Peyer's patch (tissue), 4 donors: ENCODE data around the gene CEP350. TPM values are rescaled to one million over a fixed set of nuclear protein-coding genes. Genes with fewer than 3 reads are reported as not detected.

Source experiments
- DNase-seq, 3 donors: peaks; one replicate each; pipeline ENCODE4 v3.0.0-alpha.2; 2017 to 2019
- H3K27ac ChIP-seq, 4 donors: fragments of 200-600 bp; sonication (generic); one replicate each; pipeline ENCODE4 v1.5.1; 2016 to 2019
- H3K27me3 ChIP-seq, 2 donors: fragments of 200-600 bp; sonication (generic); one replicate each; pipeline ENCODE4 v1.5.1; 2019
- H3K36me3 ChIP-seq, 3 donors: fragments of 200-600 bp; sonication (generic); one replicate each; pipeline ENCODE4 v1.5.1; 2016 to 2019
- H3K4me1 ChIP-seq, 4 donors: fragments of 200-600 bp; sonication (generic); one replicate each; pipeline ENCODE4 v1.5.1; 2016 to 2019
- H3K4me3 ChIP-seq, 4 donors: fragments of 200-600 bp; sonication (generic); 1 replicate in 3 of 4; 2 replicates in 1 of 4; pipeline ENCODE4 v1.5.1; 2016 to 2019; ENCODE audit warnings: mild to moderate bottlenecking in 1 of 4
- H3K9me3 ChIP-seq, 4 donors: fragments of 200-600 bp; sonication (generic); one replicate each; pipeline ENCODE4 v1.5.1; 2016 to 2019; ENCODE audit warnings: mild to moderate bottlenecking in 1 of 4
- CTCF ChIP-seq, 6 experiments: fragments of 450-650 bp in 4 of 6; fragments of 200-600 bp in 2 of 6; sonication (generic) in 1 of 6; IDR thresholded peaks; one replicate each; pipeline ENCODE4 v1.5.1; 2017 to 2019; ENCODE audit warnings: antibody characterized with exemption in 6 of 6, mild to moderate bottlenecking in 3 of 6, moderate library complexity in 1 of 6
- POLR2A ChIP-seq, 2 donors: fragments of 450-650 bp; IDR thresholded peaks; one replicate each; pipeline ENCODE4 v1.5.1; 2017; ENCODE audit warnings: antibody characterized with exemption in 2 of 2, mild to moderate bottlenecking in 2 of 2, moderate library complexity in 2 of 2
- total RNA-seq, 4 donors: library from RNA; depleted of rRNA; stranded (reverse); fragments of >200 nt; gene quantifications; one replicate each; pipeline ENCODE4 v1.1.0, GENCODE V29; 2016

The CEP350 gene
- total RNA-seq, 4 donors from 2014 or later: 86.0 to 196 (median 87.8) TPM

GRCh38 chr1:180153032-180153431 lies 198.4 kb downstream of the CEP350 start:
- DNase-seq: no peak
- Histone ChIP-seq H3K9me3 (no peaks in the 10 kb centered on the region), H3K36me3 (no peaks in the 10 kb centered on the region), H3K27me3 (no peaks in the 10 kb centered on the region), H3K27ac (no peak overlapping the region), H3K4me3 (no peak overlapping the region), H3K4me1 (peaks cover 0 to 26% (median 3%) of the 10 kb centered on the region in 4 donors)
- TF ChIP-seq POLR2A (IDR thresholded peaks at IDR 0.05): no peak
- TF ChIP-seq CTCF (IDR thresholded peaks at IDR 0.05): no peak

- Histone ChIP-seq H3K4me1 (peaks cover 0 to 33% (median 3%) of the 10 kb centered on the region in 4 donors), H3K36me3 (no peaks in the 10 kb centered on the region), H3K27ac (peak overlapping the region; percentile 70 to 92 (median 87)), H3K9me3 (no peaks in the 10 kb centered on the region), H3K27me3 (no peaks in the 10 kb centered on the region), H3K4me3 (peak overlapping the region; percentile 84 to 98 (median 92))
- no peak for DNase-seq
- peak in 1 of 2 donors; percentile 23 for TF ChIP-seq POLR2A (IDR thresholded peaks at IDR 0.05)
- TF ChIP-seq CTCF (IDR thresholded peaks at IDR 0.05): no peak
Measured at GRCh38 chr1:180154003-180154324, 199.4 kb downstream of the CEP350 start.

- Histone ChIP-seq H3K4me1 (peaks cover 0 to 35% (median 3%) of the 10 kb centered on the region in 4 donors), H3K27ac (peak within 1 kb of the TSS; percentile 70 to 92 (median 87)), H3K4me3 (peak within 1 kb of the TSS; percentile 84 to 98 (median 92)), H3K36me3 (no peaks in the 10 kb centered on the region), H3K9me3 (no peaks in the 10 kb centered on the region), H3K27me3 (no peaks in the 10 kb centered on the region)
- peak; percentile 89 to 96 (median 95) for DNase-seq
- TF ChIP-seq CTCF (IDR thresholded peaks at IDR 0.05): peak in 5 of 6 experiments; percentile 11 to 39 (median 35)
- peak; percentile 83 to 91 for TF ChIP-seq POLR2A (IDR thresholded peaks at IDR 0.05)
Measured at GRCh38 chr1:180154325-180155181, 199.9 kb downstream of the CEP350 start, which contains the start of gene QSOX1. QSOX1 (plus strand) TSS chr1:180154869; CDS start chr1:180154908, 39 bp downstream.

- peaks cover 0 to 35% (median 3%) of the 10 kb centered on the region in 4 donors for H3K4me1 ChIP-seq
- DNase-seq: peak; percentile 20 to 58 (median 47)
Measured at GRCh38 chr1:180155182-180155682, 200.6 kb downstream of the CEP350 start.

GRCh38 chr1:180156201-180156600 lies 201.6 kb downstream of the CEP350 start:
- peak overlapping the region in 2 of 4 donors; percentile 18 to 89 for H3K27ac ChIP-seq
- TF ChIP-seq POLR2A (IDR thresholded peaks at IDR 0.05) (no peak), CTCF (IDR thresholded peaks at IDR 0.05) (no peak)
- H3K27me3 ChIP-seq: no peaks in the 10 kb centered on the region
- no peaks in the 10 kb centered on the region for H3K36me3 ChIP-seq
- no peaks in the 10 kb centered on the region for H3K9me3 ChIP-seq
- DNase-seq: peak in 1 of 3 donors; percentile 37
- peaks cover 0 to 35% (median 3%) of the 10 kb centered on the region in 4 donors for H3K4me1 ChIP-seq
- peak overlapping the region in 2 of 4 donors; percentile 92 to 93 for H3K4me3 ChIP-seq

More at GRCh38 chr1:180155182-180155682, 200.6 kb downstream of the CEP350 start:
- Histone ChIP-seq H3K36me3 (no peaks in the 10 kb centered on the region), H3K4me3 (peak overlapping the region; percentile 84 to 98 (median 92)), H3K27ac (peak overlapping the region; percentile 70 to 92 (median 87)), H3K27me3 (no peaks in the 10 kb centered on the region), H3K9me3 (no peaks in the 10 kb centered on the region)
- TF ChIP-seq POLR2A (IDR thresholded peaks at IDR 0.05) (no peak), CTCF (IDR thresholded peaks at IDR 0.05) (no peak)
